ENCODE measurements around the gene SIX2. TPM values are rescaled to one million over a fixed set of nuclear protein-coding genes. Genes with fewer than 3 reads are reported as not detected.

The SIX2 gene
- total RNA-seq, 1 experiment from 2014 or later, result 0.51 TPM

DNA sequence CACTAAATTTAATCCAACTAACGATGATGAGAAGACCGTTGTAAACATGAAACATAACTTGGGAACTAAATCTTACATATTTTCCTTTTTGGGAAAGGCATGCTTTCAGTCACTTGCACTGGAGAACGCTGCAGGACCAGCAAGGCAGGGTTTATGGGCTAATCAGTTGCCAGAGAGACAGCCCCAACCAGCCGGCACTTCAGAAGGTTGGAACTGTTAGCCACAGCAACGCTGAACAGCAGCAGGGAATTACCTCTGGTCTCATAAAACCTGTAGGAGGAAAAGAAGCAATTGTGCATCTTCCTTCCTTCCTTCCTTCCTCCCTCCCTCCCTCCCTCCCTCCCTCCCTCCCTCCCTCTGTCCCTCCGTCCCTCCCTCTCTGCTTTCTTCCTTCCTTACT is 33.9 kb upstream of the SIX2 start:
- intact Hi-C loops (cut with micrococcal nuclease; ENCODE audit: unreplicated experiment) (no loop called here), in situ Hi-C loops (cut with HindIII; ENCODE audit: low pct_unique_long_range_greater_than_20kb, low sequenced_read_pairs) (no loop called here)
- no peak for DNase-seq (ENCODE audit: low read depth, low spot score)
- H3K36me3 ChIP-seq (ENCODE audit: control insufficient read depth, insufficient read depth, low read length), result no peaks in the 10 kb centered on the region
- H3K9me3 ChIP-seq (ENCODE audit: control insufficient read depth, insufficient read depth, low read depth, low read length), result no peaks in the 10 kb centered on the region
- no peaks in the 10 kb centered on the region for H3K4me1 ChIP-seq (ENCODE audit: control insufficient read depth, insufficient read depth, low read length)
- H3K4me3 ChIP-seq (ENCODE audit: low read depth in 2 of 2, low read length in 2 of 2), result no peak overlapping the region
- TF ChIP-seq SIN3A (IDR thresholded peaks at IDR 0.05; ENCODE audit: borderline replicate concordance, insufficient read depth, low read depth, low read length) (no peak), POLR2AphosphoS5 (IDR thresholded peaks at IDR 0.05; ENCODE audit: low read depth, low read length) (no peak), TCF7L2 (IDR thresholded peaks at IDR 0.05; ENCODE audit: low read depth, low read length) (no peak)
- TF ChIP-seq, protein P1, sequence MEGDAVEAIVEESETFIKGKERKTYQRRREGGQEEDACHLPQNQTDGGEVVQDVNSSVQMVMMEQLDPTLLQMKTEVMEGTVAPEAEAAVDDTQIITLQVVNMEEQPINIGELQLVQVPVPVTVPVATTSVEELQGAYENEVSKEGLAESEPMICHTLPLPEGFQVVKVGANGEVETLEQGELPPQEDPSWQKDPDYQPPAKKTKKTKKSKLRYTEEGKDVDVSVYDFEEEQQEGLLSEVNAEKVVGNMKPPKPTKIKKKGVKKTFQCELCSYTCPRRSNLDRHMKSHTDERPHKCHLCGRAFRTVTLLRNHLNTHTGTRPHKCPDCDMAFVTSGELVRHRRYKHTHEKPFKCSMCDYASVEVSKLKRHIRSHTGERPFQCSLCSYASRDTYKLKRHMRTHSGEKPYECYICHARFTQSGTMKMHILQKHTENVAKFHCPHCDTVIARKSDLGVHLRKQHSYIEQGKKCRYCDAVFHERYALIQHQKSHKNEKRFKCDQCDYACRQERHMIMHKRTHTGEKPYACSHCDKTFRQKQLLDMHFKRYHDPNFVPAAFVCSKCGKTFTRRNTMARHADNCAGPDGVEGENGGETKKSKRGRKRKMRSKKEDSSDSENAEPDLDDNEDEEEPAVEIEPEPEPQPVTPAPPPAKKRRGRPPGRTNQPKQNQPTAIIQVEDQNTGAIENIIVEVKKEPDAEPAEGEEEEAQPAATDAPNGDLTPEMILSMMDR (IDR thresholded peaks at IDR 0.05), result no peak
- TF ChIP-seq, protein P2, sequence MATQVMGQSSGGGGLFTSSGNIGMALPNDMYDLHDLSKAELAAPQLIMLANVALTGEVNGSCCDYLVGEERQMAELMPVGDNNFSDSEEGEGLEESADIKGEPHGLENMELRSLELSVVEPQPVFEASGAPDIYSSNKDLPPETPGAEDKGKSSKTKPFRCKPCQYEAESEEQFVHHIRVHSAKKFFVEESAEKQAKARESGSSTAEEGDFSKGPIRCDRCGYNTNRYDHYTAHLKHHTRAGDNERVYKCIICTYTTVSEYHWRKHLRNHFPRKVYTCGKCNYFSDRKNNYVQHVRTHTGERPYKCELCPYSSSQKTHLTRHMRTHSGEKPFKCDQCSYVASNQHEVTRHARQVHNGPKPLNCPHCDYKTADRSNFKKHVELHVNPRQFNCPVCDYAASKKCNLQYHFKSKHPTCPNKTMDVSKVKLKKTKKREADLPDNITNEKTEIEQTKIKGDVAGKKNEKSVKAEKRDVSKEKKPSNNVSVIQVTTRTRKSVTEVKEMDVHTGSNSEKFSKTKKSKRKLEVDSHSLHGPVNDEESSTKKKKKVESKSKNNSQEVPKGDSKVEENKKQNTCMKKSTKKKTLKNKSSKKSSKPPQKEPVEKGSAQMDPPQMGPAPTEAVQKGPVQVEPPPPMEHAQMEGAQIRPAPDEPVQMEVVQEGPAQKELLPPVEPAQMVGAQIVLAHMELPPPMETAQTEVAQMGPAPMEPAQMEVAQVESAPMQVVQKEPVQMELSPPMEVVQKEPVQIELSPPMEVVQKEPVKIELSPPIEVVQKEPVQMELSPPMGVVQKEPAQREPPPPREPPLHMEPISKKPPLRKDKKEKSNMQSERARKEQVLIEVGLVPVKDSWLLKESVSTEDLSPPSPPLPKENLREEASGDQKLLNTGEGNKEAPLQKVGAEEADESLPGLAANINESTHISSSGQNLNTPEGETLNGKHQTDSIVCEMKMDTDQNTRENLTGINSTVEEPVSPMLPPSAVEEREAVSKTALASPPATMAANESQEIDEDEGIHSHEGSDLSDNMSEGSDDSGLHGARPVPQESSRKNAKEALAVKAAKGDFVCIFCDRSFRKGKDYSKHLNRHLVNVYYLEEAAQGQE (IDR thresholded peaks at IDR 0.05; ENCODE audit: insufficient read depth in 1 of 2, low read depth in 2 of 2, low read length in 1 of 2), result no peak
- no peak overlapping the region for H3K27ac ChIP-seq (ENCODE audit: low read length)
- ChIA-PET POLR2A (no interaction called here), CTCF (no interaction called here)
- no peak for ATAC-seq
- H3K27me3 ChIP-seq (ENCODE audit: control insufficient read depth, insufficient read depth, low read length), result peaks cover 16% of the 10 kb centered on the region
- BruUV-seq (replicated peaks), result no TSS peak

DNA sequence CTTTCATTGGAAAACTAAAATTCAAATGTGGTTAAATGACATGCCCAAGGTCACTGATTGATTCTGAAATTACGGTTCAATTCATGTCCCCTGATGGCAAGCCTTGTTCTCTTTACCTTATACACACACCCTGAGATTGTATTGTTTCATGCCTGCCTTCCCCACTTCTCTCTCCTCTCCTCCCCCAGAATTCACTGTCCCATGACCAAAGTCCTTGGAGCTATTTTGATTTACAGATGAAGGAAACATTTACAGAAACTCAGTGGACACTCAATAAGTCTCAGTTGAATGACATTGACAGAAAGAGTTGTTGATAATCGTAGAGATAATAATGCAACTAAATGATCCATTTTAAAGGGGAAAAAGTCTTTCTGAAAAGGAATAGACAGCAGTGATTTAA is 33.1 kb upstream of the SIX2 start:
- no TSS peak for BruUV-seq (replicated peaks)
- DNase-seq (ENCODE audit: low read depth, low spot score), result no peak
- Histone ChIP-seq H3K27ac (ENCODE audit: low read length) (no peak overlapping the region), H3K4me1 (ENCODE audit: control insufficient read depth, insufficient read depth, low read length) (no peaks in the 10 kb centered on the region), H3K9me3 (ENCODE audit: control insufficient read depth, insufficient read depth, low read depth, low read length) (no peaks in the 10 kb centered on the region), H3K36me3 (ENCODE audit: control insufficient read depth, insufficient read depth, low read length) (no peaks in the 10 kb centered on the region), H3K4me3 (ENCODE audit: low read depth in 2 of 2, low read length in 2 of 2) (no peak overlapping the region), H3K27me3 (ENCODE audit: control insufficient read depth, insufficient read depth, low read length) (peaks cover 16% of the 10 kb centered on the region)
- no peak for ATAC-seq
- intact Hi-C loops (cut with micrococcal nuclease; ENCODE audit: unreplicated experiment), result no loop called here
- TF ChIP-seq TCF7L2 (IDR thresholded peaks at IDR 0.05; ENCODE audit: low read depth, low read length) (no peak), POLR2AphosphoS5 (IDR thresholded peaks at IDR 0.05; ENCODE audit: low read depth, low read length) (no peak), SIN3A (IDR thresholded peaks at IDR 0.05; ENCODE audit: borderline replicate concordance, insufficient read depth, low read depth, low read length) (no peak)
- TF ChIP-seq, protein P2 (IDR thresholded peaks at IDR 0.05; ENCODE audit: insufficient read depth in 1 of 2, low read depth in 2 of 2, low read length in 1 of 2), result no peak
- TF ChIP-seq, protein P1 (IDR thresholded peaks at IDR 0.05), result no peak
- CTCF ChIA-PET, result no interaction called here
- in situ Hi-C loops (cut with HindIII; ENCODE audit: low pct_unique_long_range_greater_than_20kb, low sequenced_read_pairs), result no loop called here
- POLR2A ChIA-PET, result no interaction called here
